Measurements from ENCODE around the gene TMEM131.

TMEM131 gene

DNA sequence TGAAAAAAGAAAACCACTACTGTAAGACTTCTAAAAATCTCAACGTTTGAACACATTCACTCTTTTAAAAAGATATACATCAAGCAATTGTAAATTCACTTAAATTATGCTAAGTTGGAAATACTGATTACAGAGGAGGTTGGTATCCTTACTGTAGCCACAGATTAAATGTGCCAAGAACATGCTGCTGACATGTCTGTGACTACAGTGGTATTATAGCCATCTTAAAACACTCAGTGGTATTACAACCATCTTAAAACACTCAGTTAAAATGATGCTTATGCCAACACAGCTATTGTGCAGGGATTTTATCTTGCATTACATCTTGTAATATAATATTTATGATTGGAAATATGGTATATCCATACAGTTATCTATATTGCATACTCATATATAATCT, 50.0 kb downstream of the TMEM131 start:
- DNase-seq (ENCODE audit: extremely low read depth, insufficient read length), result no peak
- Histone ChIP-seq H3K4me3 (replicated peaks; ENCODE audit: low read depth, low read length) (no peak overlapping the region), H3K27me3 (replicated peaks; ENCODE audit: control insufficient read depth, insufficient read depth, low read length) (no peaks in the 10 kb centered on the region), H3K36me3 (ENCODE audit: control insufficient read depth, insufficient read depth, low read length) (no peaks in the 10 kb centered on the region)
- TF ChIP-seq, protein P1, sequence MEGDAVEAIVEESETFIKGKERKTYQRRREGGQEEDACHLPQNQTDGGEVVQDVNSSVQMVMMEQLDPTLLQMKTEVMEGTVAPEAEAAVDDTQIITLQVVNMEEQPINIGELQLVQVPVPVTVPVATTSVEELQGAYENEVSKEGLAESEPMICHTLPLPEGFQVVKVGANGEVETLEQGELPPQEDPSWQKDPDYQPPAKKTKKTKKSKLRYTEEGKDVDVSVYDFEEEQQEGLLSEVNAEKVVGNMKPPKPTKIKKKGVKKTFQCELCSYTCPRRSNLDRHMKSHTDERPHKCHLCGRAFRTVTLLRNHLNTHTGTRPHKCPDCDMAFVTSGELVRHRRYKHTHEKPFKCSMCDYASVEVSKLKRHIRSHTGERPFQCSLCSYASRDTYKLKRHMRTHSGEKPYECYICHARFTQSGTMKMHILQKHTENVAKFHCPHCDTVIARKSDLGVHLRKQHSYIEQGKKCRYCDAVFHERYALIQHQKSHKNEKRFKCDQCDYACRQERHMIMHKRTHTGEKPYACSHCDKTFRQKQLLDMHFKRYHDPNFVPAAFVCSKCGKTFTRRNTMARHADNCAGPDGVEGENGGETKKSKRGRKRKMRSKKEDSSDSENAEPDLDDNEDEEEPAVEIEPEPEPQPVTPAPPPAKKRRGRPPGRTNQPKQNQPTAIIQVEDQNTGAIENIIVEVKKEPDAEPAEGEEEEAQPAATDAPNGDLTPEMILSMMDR (IDR thresholded peaks at IDR 0.05; ENCODE audit: insufficient read depth, low read length, poor library complexity, severe bottlenecking), result no peak

DNA sequence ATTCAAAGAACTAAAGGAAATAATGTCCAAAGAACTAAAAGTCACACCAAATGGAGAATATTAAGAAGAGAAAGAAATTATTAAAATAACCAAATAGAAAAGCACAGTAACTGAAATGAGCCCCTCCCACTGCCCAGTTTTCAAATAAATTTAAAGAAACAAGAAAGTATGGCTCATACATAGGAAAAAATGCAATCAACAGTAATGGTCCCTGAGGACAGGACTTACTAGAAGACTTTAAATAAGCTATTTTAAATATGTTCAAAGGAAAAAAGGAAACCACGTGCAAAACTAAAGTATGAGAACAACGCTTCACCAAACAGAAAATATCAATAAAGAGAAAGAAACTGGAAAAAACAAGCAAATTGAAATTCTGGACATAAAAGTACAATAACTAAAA, 58.9 kb downstream of the TMEM131 start:
- no peak for DNase-seq (ENCODE audit: extremely low read depth, insufficient read length)
- no peaks in the 10 kb centered on the region for H3K36me3 ChIP-seq (ENCODE audit: control insufficient read depth, insufficient read depth, low read length)
- no peaks in the 10 kb centered on the region for H3K27me3 ChIP-seq (replicated peaks; ENCODE audit: control insufficient read depth, insufficient read depth, low read length)
- H3K4me3 ChIP-seq (replicated peaks; ENCODE audit: low read depth, low read length), result no peak overlapping the region
- TF ChIP-seq, protein P1 (IDR thresholded peaks at IDR 0.05; ENCODE audit: insufficient read depth, low read length, poor library complexity, severe bottlenecking), result no peak

DNA sequence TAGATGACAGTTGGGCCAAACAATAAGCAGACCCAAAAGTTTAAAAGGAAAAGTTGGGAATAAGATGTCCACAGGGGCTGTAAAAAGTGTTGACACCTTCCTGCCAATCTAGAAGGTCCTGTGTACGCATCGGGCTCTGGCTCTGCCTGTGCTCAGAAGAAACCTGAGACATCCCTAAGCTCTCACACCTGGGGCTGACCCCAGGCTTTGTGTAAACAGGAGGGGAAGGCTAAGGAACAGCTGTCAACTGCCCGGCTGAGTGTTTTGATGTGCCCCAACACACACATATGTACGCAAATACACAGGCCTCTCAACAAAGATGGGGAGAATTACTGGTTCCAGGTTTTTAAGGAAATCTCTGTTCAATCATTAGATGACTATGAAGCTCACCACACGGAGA, 59.5 kb downstream of the TMEM131 start:
- TF ChIP-seq, protein P1 (IDR thresholded peaks at IDR 0.05; ENCODE audit: insufficient read depth, low read length, poor library complexity, severe bottlenecking), result no peak
- Histone ChIP-seq H3K27me3 (replicated peaks; ENCODE audit: control insufficient read depth, insufficient read depth, low read length) (no peaks in the 10 kb centered on the region), H3K4me3 (replicated peaks; ENCODE audit: low read depth, low read length) (no peak overlapping the region), H3K36me3 (ENCODE audit: control insufficient read depth, insufficient read depth, low read length) (no peaks in the 10 kb centered on the region)
- DNase-seq (ENCODE audit: extremely low read depth, insufficient read length), result no peak

DNA sequence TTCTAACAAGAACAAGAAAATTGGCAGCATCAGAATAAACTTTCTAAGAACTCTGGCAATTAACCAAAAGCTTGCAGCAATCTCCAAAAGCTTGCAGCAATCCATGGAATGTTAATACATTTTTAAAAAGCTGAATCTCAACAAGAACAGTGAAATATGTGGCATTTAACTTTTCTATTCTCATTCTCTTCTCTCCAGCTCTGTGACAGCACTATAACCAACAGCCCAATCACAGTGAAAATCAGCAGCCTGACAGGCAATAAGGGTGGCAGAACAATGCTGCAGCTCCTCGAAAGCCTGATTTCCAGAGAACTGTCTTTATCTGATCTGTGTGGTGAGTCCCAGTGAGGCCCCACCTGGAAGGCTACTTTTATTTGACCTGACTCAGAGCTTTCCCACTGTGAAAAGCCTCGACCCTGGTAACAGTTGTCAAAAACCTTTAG, 60.0 kb downstream of the TMEM131 start:
- no peaks in the 10 kb centered on the region for H3K27me3 ChIP-seq (replicated peaks; ENCODE audit: control insufficient read depth, insufficient read depth, low read length)
- H3K4me3 ChIP-seq (replicated peaks; ENCODE audit: low read depth, low read length), result no peak overlapping the region
- DNase-seq (ENCODE audit: extremely low read depth, insufficient read length), result no peak
- TF ChIP-seq, protein P1 (IDR thresholded peaks at IDR 0.05; ENCODE audit: insufficient read depth, low read length, poor library complexity, severe bottlenecking), result no peak
- no peaks in the 10 kb centered on the region for H3K36me3 ChIP-seq (ENCODE audit: control insufficient read depth, insufficient read depth, low read length)

DNA sequence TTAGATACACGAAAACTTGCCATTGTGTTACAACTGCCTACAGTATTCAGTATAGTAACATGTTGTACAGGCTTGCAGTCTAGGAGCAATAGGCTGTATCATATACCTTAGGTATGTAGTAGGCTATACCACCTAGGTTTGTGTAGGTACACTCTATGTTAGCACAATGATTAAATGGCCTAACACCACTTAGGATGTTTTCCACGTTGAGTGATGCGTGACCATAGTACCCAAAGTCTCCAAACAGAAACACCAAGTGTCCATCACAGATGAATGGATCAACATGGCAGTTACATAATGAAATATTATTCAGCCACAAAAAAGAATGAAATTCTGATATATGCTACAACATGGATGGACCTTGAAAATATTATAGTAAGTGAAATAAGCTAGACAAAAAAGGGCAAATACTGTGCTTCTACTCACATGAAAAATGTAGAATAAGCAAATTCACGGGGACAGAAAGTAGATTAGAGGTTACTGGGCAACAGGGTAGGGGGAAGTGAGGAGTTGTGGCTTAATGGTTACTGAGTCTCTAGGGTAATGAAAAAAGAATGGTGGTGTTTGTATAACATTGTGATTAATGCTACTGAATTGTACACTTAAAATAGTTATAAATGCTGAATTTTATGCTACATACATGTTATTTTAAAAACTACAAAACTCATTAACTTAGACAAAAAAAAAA, 62.6 kb downstream of the TMEM131 start:
- no peak overlapping the region for H3K4me3 ChIP-seq (replicated peaks; ENCODE audit: low read depth, low read length)
- no peak for DNase-seq (ENCODE audit: extremely low read depth, insufficient read length)
- H3K27me3 ChIP-seq (replicated peaks; ENCODE audit: control insufficient read depth, insufficient read depth, low read length), result no peaks in the 10 kb centered on the region
- TF ChIP-seq, protein P1 (IDR thresholded peaks at IDR 0.05; ENCODE audit: insufficient read depth, low read length, poor library complexity, severe bottlenecking), result no peak
- H3K36me3 ChIP-seq (ENCODE audit: control insufficient read depth, insufficient read depth, low read length), result no peaks in the 10 kb centered on the region

DNA sequence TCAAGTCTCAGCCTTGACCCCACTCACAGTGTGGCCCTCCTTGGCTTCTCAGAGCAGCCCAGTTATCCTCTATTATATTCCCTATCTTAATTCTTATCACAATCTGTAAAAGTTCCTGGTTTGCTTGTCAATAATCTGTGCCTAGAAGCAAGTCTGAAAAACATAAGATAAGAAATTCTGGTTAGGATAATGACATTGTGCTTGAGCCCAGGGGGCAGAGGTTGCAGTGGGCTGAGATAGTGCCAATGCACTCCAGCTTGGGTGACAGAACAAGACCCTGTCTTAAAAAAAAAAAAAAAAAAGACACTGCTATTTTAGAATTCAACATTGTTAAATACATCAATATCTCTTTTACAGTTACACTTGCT, 63.9 kb downstream of the TMEM131 start:
- no peak overlapping the region for H3K4me3 ChIP-seq (replicated peaks; ENCODE audit: low read depth, low read length)
- no peaks in the 10 kb centered on the region for H3K27me3 ChIP-seq (replicated peaks; ENCODE audit: control insufficient read depth, insufficient read depth, low read length)
- no peaks in the 10 kb centered on the region for H3K36me3 ChIP-seq (ENCODE audit: control insufficient read depth, insufficient read depth, low read length)
- DNase-seq (ENCODE audit: extremely low read depth, insufficient read length), result no peak
- TF ChIP-seq, protein P1 (IDR thresholded peaks at IDR 0.05; ENCODE audit: insufficient read depth, low read length, poor library complexity, severe bottlenecking), result no peak

Measured in GM06990 (cell line).